NCI-H524 (cell line): ENCODE measurements around the gene LLCFC1.

Experiments used
- DNase-seq, 2 experiments: peaks; one replicate each; lab custom pipeline; 2025; lab: John Stamatoyannopoulos, UW

Gene LLCFC1

GRCh38 chr7:142910481-142910880, 28.8 kb upstream of the LLCFC1 start:
- DNase-seq = no peak

GRCh38 chr7:142913051-142913450, 26.2 kb upstream of the LLCFC1 start:
- no peak for DNase-seq

- no peak for DNase-seq
These were observed 25.7 kb upstream of the LLCFC1 start for GRCh38 chr7:142913566-142913965.

- no peak for DNase-seq
These were observed 25.2 kb upstream of the LLCFC1 start for GRCh38 chr7:142914121-142914520.

- DNase-seq = no peak
These were observed 24.0 kb upstream of the LLCFC1 start for GRCh38 chr7:142915315-142915714.

- no peak for DNase-seq
These were observed 22.8 kb upstream of the LLCFC1 start for GRCh38 chr7:142916508-142916907.

- no peak for DNase-seq
These were observed 21.8 kb upstream of the LLCFC1 start for GRCh38 chr7:142917447-142917846.

GRCh38 chr7:142918901-142919300, 20.4 kb upstream of the LLCFC1 start:
- DNase-seq = no peak

- no peak for DNase-seq
These were observed 19.6 kb upstream of the LLCFC1 start for GRCh38 chr7:142919656-142920055.

- no peak for DNase-seq
These were observed 15.9 kb upstream of the LLCFC1 start for GRCh38 chr7:142923391-142923790.

- no peak for DNase-seq
These were observed 13.9 kb upstream of the LLCFC1 start for GRCh38 chr7:142925413-142925812.

GRCh38 chr7:142927085-142927745, 12.1 kb upstream of the LLCFC1 start:
- DNase-seq = no peak

GRCh38 chr7:142927949-142928348, 11.3 kb upstream of the LLCFC1 start:
- no peak for DNase-seq

GRCh38 chr7:142930126-142930730, 9.1 kb upstream of the LLCFC1 start:
- no peak for DNase-seq

GRCh38 chr7:142932386-142933091, 6.7 kb upstream of the LLCFC1 start:
- DNase-seq = no peak

GRCh38 chr7:142933092-142933475, 6.2 kb upstream of the LLCFC1 start:
- no peak for DNase-seq

GRCh38 chr7:142933624-142934023, 5.7 kb upstream of the LLCFC1 start, which contains the start of gene TRPV5:
TSS of gene TRPV5 (minus strand) at chr7:142933746. CDS start at chr7:142933459, 287 bp downstream.
- no peak for DNase-seq

GRCh38 chr7:142934056-142934455, 5.2 kb upstream of the LLCFC1 start:
- no peak for DNase-seq

- DNase-seq = no peak
These were observed 3.2 kb upstream of the LLCFC1 start for GRCh38 chr7:142935941-142936565.

GRCh38 chr7:142938611-142939010, 673 bp upstream of the LLCFC1 start:
- DNase-seq = no peak

- no peak for DNase-seq
These were observed 1.8 kb downstream of the LLCFC1 start for GRCh38 chr7:142940966-142941535.

GRCh38 chr7:142941541-142941940, 2.3 kb downstream of the LLCFC1 start:
- DNase-seq = no peak
